GM23338 (cell line): ENCODE data around the gene UIMC1. TPM values are rescaled to one million over a fixed set of nuclear protein-coding genes. Genes with fewer than 3 reads are reported as not detected.

Experiments
- ATAC-seq: fragments of 200-7000 bp; cut with Tn5 transposase; 3 replicates; pipeline ENCODE4 v1.9.1; 2020
- DNase-seq: peaks from one replicate; pipeline ENCODE4 v3.0.0-alpha.2; 2015; ENCODE audit warnings: low spot score
- H2AFZ ChIP-seq: fragments of 200-600 bp; sonication (generic); 2 replicates; pipeline ENCODE4 v1.8.0; 2016; ENCODE audit warnings: antibody characterized with exemption, mild to moderate bottlenecking, moderate library complexity
- H3F3A ChIP-seq: fragments of 200-600 bp; sonication (generic); replicated peaks from 2 replicates; pipeline ENCODE4 v1.8.0; 2017; ENCODE audit warnings: antibody characterized with exemption, mixed run types, low read depth
- H3K27ac ChIP-seq: fragments of 200-600 bp; sonication (generic); 2 replicates; pipeline ENCODE4 v1.6.1; 2016; ENCODE audit warnings: low read depth
- H3K27me3 ChIP-seq: fragments of 200-600 bp; sonication (generic); 2 replicates; pipeline ENCODE4 v1.8.0; 2016; ENCODE audit warnings: mild to moderate bottlenecking, mixed run types, moderate library complexity; ENCODE audit not compliant: insufficient read depth
- H3K36me3 ChIP-seq: fragments of 200-600 bp; sonication (generic); 2 replicates; pipeline ENCODE4 v1.8.0; 2016; ENCODE audit warnings: mild to moderate bottlenecking; ENCODE audit not compliant: insufficient read depth
- H3K4me1 ChIP-seq: fragments of 200-600 bp; sonication (generic); 2 replicates; pipeline ENCODE4 v1.8.0; 2016; ENCODE audit warnings: mild to moderate bottlenecking, moderate library complexity; ENCODE audit not compliant: insufficient read depth
- H3K4me2 ChIP-seq: fragments of 200-600 bp; sonication (generic); 2 replicates; pipeline ENCODE4 v1.7.1; 2017; ENCODE audit warnings: mixed run types
- H3K4me3 ChIP-seq: fragments of 200-600 bp; sonication (generic); 2 replicates; pipeline ENCODE4 v1.6.1; 2016; ENCODE audit warnings: mixed run types
- H3K79me2 ChIP-seq: fragments of 200-600 bp; sonication (generic); replicated peaks from 2 replicates; pipeline ENCODE4 v1.8.0; 2017; ENCODE audit warnings: mild to moderate bottlenecking; ENCODE audit not compliant: insufficient read depth
- H3K9me2 ChIP-seq: fragments of 200-600 bp; sonication (generic); 2 replicates; pipeline ENCODE4 v1.8.0; 2017; ENCODE audit not compliant: insufficient read depth
- H4K20me1 ChIP-seq: fragments of 200-600 bp; sonication (generic); replicated peaks from 2 replicates; pipeline ENCODE4 v1.8.0; 2017; ENCODE audit warnings: mild to moderate bottlenecking; ENCODE audit not compliant: insufficient read depth
- H3K27ac Mint-ChIP-seq: 2 replicates; pipeline ENCODE4 v1.8.0; 2020; ENCODE audit warnings: inconsistent platforms, mild to moderate bottlenecking, moderate library complexity, mixed read lengths
- H3K27me3 Mint-ChIP-seq: 3 replicates; pipeline ENCODE4 v1.8.0; 2022; ENCODE audit warnings: low read depth, mild to moderate bottlenecking, moderate library complexity, mixed read lengths, inconsistent platforms; ENCODE audit not compliant: insufficient read depth, poor library complexity
- H3K36me3 Mint-ChIP-seq: 3 replicates; pipeline ENCODE4 v1.8.0; 2021; ENCODE audit warnings: low read depth, mild to moderate bottlenecking, inconsistent platforms, moderate library complexity, mixed read lengths
- H3K4me1 Mint-ChIP-seq: 3 replicates; pipeline ENCODE4 v1.8.0; 2020; ENCODE audit warnings: mild to moderate bottlenecking, inconsistent platforms, mixed read lengths
- H3K4me3 Mint-ChIP-seq: 3 replicates; pipeline ENCODE4 v1.8.0; 2021; ENCODE audit warnings: moderate library complexity, mild to moderate bottlenecking, inconsistent platforms, mixed read lengths
- H3K9me3 Mint-ChIP-seq: 3 replicates; pipeline ENCODE4 v1.8.0; 2020; ENCODE audit warnings: moderate library complexity, mild to moderate bottlenecking, inconsistent platforms, mixed read lengths
- CTCF ChIP-seq, 2 experiments: fragments of 200-600 bp in 1 of 2; sonication (generic) in 1 of 2; conservative IDR thresholded peaks; 2 replicates each; pipeline versions ENCODE4 v1.5.1 to v1.6.1; 2016 to 2017; ENCODE audit warnings: antibody characterized with exemption in 2 of 2, low read depth in 2 of 2, mild to moderate bottlenecking in 2 of 2, moderate library complexity in 1 of 2
- ETS1 ChIP-seq: IDR thresholded peaks from 2 replicates; pipeline ENCODE4 v1.6.1; 2016; ENCODE audit warnings: antibody characterized with exemption
- EZH2 ChIP-seq: fragments of 200-600 bp; sonication (generic); IDR thresholded peaks from one replicate; pipeline ENCODE4 v1.8.0; 2017; ENCODE audit warnings: antibody characterized with exemption, mild to moderate bottlenecking, low read depth; ENCODE audit not compliant: unreplicated experiment
- EZH2phosphoT487 ChIP-seq: fragments of 200-600 bp; sonication (generic); IDR thresholded peaks from one replicate; pipeline ENCODE4 v1.8.1; 2018; ENCODE audit warnings: antibody characterized with exemption; ENCODE audit not compliant: unreplicated experiment
- JUNB ChIP-seq: IDR thresholded peaks from one replicate; pipeline ENCODE4 v1.6.1; 2016; ENCODE audit warnings: antibody characterized with exemption; ENCODE audit not compliant: unreplicated experiment
- POLR2AphosphoS5 ChIP-seq: IDR thresholded peaks from 2 replicates; pipeline ENCODE4 v1.6.1; 2016; ENCODE audit warnings: antibody characterized with exemption, low read depth
- REST ChIP-seq: IDR thresholded peaks from one replicate; pipeline ENCODE4 v1.6.1; 2018; ENCODE audit warnings: antibody characterized with exemption; ENCODE audit not compliant: unreplicated experiment
- ZNF114 ChIP-seq: fragments of 250-450 bp; sonication (Bioruptor Pico); IDR thresholded peaks from 2 replicates; pipeline ENCODE4 v1.5.0; 2020; ENCODE audit warnings: mild to moderate bottlenecking, moderate library complexity
- ZNF331 ChIP-seq: fragments of 250-450 bp; sonication (Bioruptor Pico); IDR thresholded peaks from 2 replicates; pipeline ENCODE4 v1.5.0; 2020; ENCODE audit warnings: low read depth, mild to moderate bottlenecking, moderate library complexity
- polyA plus RNA-seq: library from polyadenylated mRNA; unstranded; fragments of >200 nt; fragmentation: Nextera tagmentation; extraction: Ambion mirVana; gene quantifications from 2 replicates; pipeline ENCODE4 v1.2.1, GENCODE V29; 2016
- total RNA-seq: library from RNA; depleted of rRNA; stranded (reverse); fragments of >200 nt; shearing (Covaris generic); gene quantifications from 2 replicates; pipeline ENCODE4 v1.2.3, GENCODE V29; 2014

Gene UIMC1
- total and polyA plus RNA-seq, 2 experiments from 2014 or later = 36.4 to 40.1 TPM

GRCh38 chr5:176866707-176867310, 139.8 kb downstream of the UIMC1 start:
- ATAC-seq (peak; percentile 18), DNase-seq (peak; percentile 64)
- no peaks in the 10 kb centered on the region for H3K27me3 ChIP-seq
- TF ChIP-seq POLR2AphosphoS5 = no peak
- TF ChIP-seq CTCF (conservative IDR thresholded peaks at IDR 0.05; ENCODE audit: low read depth in 2 of 2) = no peak
- TF ChIP-seq ZNF331 (CRISPR knock-in tag) = no peak
- no peak for TF ChIP-seq REST
- no peak for TF ChIP-seq ZNF114 (CRISPR knock-in tag)
- TF ChIP-seq ETS1 = no peak
- TF ChIP-seq EZH2phosphoT487 = no peak
- TF ChIP-seq JUNB = no peak
- TF ChIP-seq EZH2 = no peak
- H3K27ac Mint-ChIP-seq = no peak overlapping the region
- H3K36me3 ChIP-seq = no peaks in the 10 kb centered on the region
- H3K4me1 Mint-ChIP-seq = peaks cover 43% of the 10 kb centered on the region
- H3K27me3 Mint-ChIP-seq = peaks cover 18% of the 10 kb centered on the region
- H3K4me3 ChIP-seq = no peak overlapping the region
- no peaks in the 10 kb centered on the region for H3K9me2 ChIP-seq
- H3K4me2 ChIP-seq = no peak overlapping the region
- H3K36me3 Mint-ChIP-seq = no peaks in the 10 kb centered on the region
- no peaks in the 10 kb centered on the region for H4K20me1 ChIP-seq
- H3K27ac ChIP-seq = no peak overlapping the region
- no peaks in the 10 kb centered on the region for H3K9me3 Mint-ChIP-seq
- no peaks in the 10 kb centered on the region for H3F3A ChIP-seq
- H3K4me1 ChIP-seq = peaks cover 15% of the 10 kb centered on the region; the same call in 1 of the 2 replicates
- peak overlapping the region; percentile 23; the same call in 2 of the 3 replicates for H3K4me3 Mint-ChIP-seq
- no peaks in the 10 kb centered on the region for H3K79me2 ChIP-seq
- peak overlapping the region; percentile 60; the same call in 1 of the 2 replicates for H2AFZ ChIP-seq
